OCI-LY7 (cell line): ENCODE data around the gene DSTYK.

Source experiments
- EZH2phosphoT487 ChIP-seq: fragments of 200-600 bp; sonication (generic); IDR thresholded peaks from 2 replicates; pipeline ENCODE4 v1.6.1; 2018; ENCODE audit warnings: low read depth, borderline replicate concordance, mild to moderate bottlenecking, mixed run types, antibody characterized with exemption, low read length, moderate library complexity, mixed read lengths
- TF ChIP-seq, protein P1 (sequence below): fragments of 200-600 bp; sonication (generic); conservative IDR thresholded peaks from 2 replicates; pipeline ENCODE4 v1.5.1; 2014; ENCODE audit warnings: mild to moderate bottlenecking, antibody characterized with exemption, low read length, moderate library complexity, mixed read lengths

DNA sequence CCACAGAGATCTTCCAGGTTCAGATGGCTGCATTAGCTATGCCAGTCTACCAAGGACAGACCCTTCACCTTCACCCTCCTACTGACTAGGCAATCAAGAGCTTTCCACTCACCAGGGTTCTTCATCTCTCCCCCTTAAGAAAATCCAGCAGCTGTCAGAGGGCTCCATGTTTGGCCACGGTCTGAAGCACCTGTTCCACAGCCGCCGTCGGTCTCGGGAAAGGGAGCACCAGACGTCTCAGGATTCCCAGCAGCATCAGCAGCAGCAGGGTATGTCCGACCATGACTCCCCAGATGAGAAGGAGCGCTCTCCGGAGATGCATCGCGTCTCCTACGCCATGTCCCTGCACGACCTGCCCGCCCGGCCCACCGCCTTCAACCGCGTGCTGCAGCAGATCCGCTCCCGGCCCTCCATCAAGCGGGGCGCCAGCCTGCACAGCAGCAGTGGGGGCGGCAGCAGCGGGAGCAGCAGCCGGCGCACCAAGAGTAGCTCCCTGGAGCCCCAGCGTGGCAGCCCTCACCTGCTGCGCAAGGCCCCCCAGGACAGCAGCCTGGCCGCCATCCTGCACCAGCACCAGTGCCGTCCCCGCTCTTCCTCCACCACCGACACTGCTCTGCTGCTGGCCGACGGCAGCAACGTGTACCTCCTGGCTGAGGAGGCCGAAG, 30.0 kb upstream of the DSTYK start:
- TF ChIP-seq, protein P1, sequence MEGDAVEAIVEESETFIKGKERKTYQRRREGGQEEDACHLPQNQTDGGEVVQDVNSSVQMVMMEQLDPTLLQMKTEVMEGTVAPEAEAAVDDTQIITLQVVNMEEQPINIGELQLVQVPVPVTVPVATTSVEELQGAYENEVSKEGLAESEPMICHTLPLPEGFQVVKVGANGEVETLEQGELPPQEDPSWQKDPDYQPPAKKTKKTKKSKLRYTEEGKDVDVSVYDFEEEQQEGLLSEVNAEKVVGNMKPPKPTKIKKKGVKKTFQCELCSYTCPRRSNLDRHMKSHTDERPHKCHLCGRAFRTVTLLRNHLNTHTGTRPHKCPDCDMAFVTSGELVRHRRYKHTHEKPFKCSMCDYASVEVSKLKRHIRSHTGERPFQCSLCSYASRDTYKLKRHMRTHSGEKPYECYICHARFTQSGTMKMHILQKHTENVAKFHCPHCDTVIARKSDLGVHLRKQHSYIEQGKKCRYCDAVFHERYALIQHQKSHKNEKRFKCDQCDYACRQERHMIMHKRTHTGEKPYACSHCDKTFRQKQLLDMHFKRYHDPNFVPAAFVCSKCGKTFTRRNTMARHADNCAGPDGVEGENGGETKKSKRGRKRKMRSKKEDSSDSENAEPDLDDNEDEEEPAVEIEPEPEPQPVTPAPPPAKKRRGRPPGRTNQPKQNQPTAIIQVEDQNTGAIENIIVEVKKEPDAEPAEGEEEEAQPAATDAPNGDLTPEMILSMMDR: no peak
- TF ChIP-seq EZH2phosphoT487: no peak
